ENCODE results near the gene KCNJ1. TPM values are rescaled to one million over a fixed set of nuclear protein-coding genes. Genes with fewer than 3 reads are reported as not detected.
A peak's percentile ranks its signal among the peaks of the same experiment; 100 is the strongest.

The KCNJ1 gene
- total RNA-seq, 1 donor: not detected

GRCh38 chr11:128865490-128865889 lies 1.6 kb downstream of the KCNJ1 start:
- TF ChIP-seq CTCF (IDR thresholded peaks at IDR 0.05; ENCODE audit: insufficient read depth, low read length): no peak
- H3K4me3 ChIP-seq (ENCODE audit: low read depth, low read length): no peak overlapping the region
- no peak for DNase-seq (ENCODE audit: low read depth)

GRCh38 chr11:128862908-128863660 lies 4.0 kb downstream of the KCNJ1 start:
- TF ChIP-seq CTCF (IDR thresholded peaks at IDR 0.05; ENCODE audit: insufficient read depth, low read length): no peak
- peak; percentile 51 for DNase-seq (ENCODE audit: low read depth)
- H3K4me3 ChIP-seq (ENCODE audit: low read depth, low read length): no peak overlapping the region

GRCh38 chr11:128862406-128862805 lies 4.7 kb downstream of the KCNJ1 start:
- TF ChIP-seq CTCF (IDR thresholded peaks at IDR 0.05; ENCODE audit: insufficient read depth, low read length): no peak
- no peak for DNase-seq (ENCODE audit: low read depth)
- H3K4me3 ChIP-seq (ENCODE audit: low read depth, low read length): no peak overlapping the region

GRCh38 chr11:128860571-128861361 lies 6.3 kb downstream of the KCNJ1 start:
- H3K4me3 ChIP-seq (ENCODE audit: low read depth, low read length): no peak overlapping the region
- TF ChIP-seq CTCF (IDR thresholded peaks at IDR 0.05; ENCODE audit: insufficient read depth, low read length): no peak
- DNase-seq (ENCODE audit: low read depth): peak; percentile 7

- TF ChIP-seq CTCF (IDR thresholded peaks at IDR 0.05; ENCODE audit: insufficient read depth, low read length): peak; percentile 90
- DNase-seq (ENCODE audit: low read depth): peak; percentile 53
- no peak overlapping the region for H3K4me3 ChIP-seq (ENCODE audit: low read depth, low read length)
Observed at GRCh38 chr11:128859563-128860441, 7.3 kb downstream of the KCNJ1 start.

GRCh38 chr11:128857341-128857740 lies 9.8 kb downstream of the KCNJ1 start:
- TF ChIP-seq CTCF (IDR thresholded peaks at IDR 0.05; ENCODE audit: insufficient read depth, low read length): no peak
- no peak for DNase-seq (ENCODE audit: low read depth)

More at GRCh38 chr11:128857341-128857740, 9.8 kb downstream of the KCNJ1 start:
- no peak overlapping the region for H3K4me3 ChIP-seq (ENCODE audit: low read depth, low read length)
